Retinal pigment epithelial cell (primary cell): Measurements from ENCODE around the gene ETS1.

Source experiments
- DNase-seq: peaks from one replicate; pipeline ENCODE4 v3.0.0-alpha.2; 2010; ENCODE audit warnings: low read depth
- H3K4me3 ChIP-seq: 2 replicates; pipeline ENCODE4 v1.5.1; 2011; ENCODE audit warnings: mild to moderate bottlenecking, low read length, control low read depth, moderate library complexity
- TF ChIP-seq, protein P1 (sequence below): conservative IDR thresholded peaks from 2 replicates; pipeline ENCODE4 v1.5.1; 2011; ENCODE audit warnings: low read depth, low read length, control low read depth, inconsistent platforms

Gene ETS1

DNA sequence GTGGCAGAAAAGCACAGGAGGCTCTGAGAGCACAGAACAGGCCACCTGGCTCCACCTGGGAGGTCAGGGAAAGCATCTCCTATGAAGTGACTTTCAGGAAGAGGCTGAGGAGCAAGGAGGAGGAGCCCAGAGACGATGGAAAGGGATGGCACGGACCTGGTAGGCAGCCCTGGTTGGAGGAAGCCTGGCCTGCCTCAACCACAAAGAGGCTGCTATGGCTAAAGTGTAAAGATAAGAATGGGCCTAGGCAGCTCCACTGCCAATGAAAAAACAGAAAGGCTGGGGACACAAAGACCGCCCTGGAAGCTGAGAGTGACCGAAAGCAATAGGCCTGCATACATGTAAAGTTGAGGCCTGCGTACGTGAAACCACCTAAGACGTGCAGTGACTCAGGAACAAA is 31.2 kb upstream of the ETS1 start:
- no peak overlapping the region for H3K4me3 ChIP-seq
- DNase-seq = no peak
- TF ChIP-seq, protein P1, sequence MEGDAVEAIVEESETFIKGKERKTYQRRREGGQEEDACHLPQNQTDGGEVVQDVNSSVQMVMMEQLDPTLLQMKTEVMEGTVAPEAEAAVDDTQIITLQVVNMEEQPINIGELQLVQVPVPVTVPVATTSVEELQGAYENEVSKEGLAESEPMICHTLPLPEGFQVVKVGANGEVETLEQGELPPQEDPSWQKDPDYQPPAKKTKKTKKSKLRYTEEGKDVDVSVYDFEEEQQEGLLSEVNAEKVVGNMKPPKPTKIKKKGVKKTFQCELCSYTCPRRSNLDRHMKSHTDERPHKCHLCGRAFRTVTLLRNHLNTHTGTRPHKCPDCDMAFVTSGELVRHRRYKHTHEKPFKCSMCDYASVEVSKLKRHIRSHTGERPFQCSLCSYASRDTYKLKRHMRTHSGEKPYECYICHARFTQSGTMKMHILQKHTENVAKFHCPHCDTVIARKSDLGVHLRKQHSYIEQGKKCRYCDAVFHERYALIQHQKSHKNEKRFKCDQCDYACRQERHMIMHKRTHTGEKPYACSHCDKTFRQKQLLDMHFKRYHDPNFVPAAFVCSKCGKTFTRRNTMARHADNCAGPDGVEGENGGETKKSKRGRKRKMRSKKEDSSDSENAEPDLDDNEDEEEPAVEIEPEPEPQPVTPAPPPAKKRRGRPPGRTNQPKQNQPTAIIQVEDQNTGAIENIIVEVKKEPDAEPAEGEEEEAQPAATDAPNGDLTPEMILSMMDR = no peak

DNA sequence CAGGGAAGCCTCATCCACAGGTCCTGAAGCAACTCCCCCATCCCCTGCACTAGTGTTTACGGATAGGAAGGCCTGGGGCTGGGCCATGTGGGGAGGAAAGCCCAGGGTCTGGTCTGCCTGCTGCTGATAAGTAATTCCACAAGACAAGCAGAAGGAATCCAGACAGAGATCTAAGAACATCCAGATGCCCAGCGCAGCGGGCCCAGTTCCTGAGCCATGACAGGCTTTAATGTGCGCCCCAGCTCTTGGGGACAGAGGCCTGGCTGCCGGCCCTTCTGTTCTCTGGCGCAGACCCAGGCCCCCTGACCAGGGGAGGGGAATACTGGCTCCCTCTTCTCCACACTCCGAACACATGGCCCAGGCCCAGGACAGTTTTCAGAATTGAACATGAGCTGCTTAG is 28.8 kb upstream of the ETS1 start:
- TF ChIP-seq, protein P1 = no peak
- no peak overlapping the region for H3K4me3 ChIP-seq
- no peak for DNase-seq

DNA sequence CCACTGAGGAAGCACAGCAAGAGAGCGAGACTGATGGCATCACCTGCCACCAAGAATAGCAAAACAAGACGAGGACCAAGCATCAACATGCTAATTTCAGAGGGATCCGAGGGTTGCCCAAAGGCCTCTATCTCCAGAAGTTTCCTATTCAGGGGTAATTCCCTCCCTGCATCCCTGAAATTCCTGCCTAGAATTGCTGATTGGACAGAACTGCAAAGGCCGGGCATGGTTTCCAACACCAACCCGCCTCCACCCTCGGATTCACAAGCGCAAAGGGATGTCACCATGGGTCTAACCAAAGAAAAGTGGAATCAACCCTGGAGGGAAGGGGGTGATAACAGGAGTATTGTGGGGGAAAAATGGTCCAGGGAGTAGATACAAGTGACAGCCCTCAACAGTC is 28.3 kb upstream of the ETS1 start:
- no peak overlapping the region for H3K4me3 ChIP-seq
- TF ChIP-seq, protein P1 = no peak
- DNase-seq = no peak

DNA sequence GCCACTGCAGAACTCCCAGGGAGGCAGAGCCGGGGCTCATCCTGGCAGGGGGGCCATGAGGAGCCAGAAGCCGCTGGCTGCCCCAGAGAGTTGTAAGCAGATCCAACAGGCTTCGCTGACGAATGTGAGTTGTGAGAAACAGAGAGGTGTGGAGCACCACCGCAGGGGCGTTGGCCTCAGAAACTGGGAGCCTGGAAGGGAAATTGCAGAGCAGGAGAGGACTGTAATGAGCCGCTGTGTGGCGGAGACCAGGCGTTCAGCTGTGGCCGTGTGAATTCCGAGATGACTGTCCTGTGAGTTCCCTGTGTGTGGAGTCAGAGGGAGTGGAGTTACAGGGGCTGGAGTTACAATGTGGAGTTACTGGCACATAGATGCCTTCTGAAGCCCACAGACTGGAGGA is 27.7 kb upstream of the ETS1 start:
- no peak for DNase-seq

DNA sequence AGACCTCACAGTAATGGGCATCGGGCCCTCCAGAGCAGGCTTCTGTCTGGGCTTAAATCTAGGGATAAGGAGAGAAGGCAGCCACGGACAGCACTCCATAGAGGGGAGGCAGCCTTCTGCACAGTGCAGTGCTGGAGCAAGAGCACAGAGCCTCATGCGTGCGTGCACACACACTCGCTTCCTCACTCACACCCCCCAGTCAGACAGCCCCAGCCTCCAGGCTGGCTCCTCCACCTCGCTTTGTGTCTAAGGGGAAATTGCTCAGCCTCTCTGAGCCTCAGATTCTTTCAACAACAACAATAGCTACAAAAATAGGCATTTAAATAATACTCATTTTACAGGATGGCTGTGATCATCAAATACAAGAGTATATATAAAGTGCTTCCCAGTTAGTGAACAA is 26.7 kb upstream of the ETS1 start:
- no peak overlapping the region for H3K4me3 ChIP-seq
- DNase-seq = no peak
- TF ChIP-seq, protein P1 = no peak

More for the DNA sequence above, 27.7 kb upstream of the ETS1 start:
- no peak overlapping the region for H3K4me3 ChIP-seq
- TF ChIP-seq, protein P1 = no peak

DNA sequence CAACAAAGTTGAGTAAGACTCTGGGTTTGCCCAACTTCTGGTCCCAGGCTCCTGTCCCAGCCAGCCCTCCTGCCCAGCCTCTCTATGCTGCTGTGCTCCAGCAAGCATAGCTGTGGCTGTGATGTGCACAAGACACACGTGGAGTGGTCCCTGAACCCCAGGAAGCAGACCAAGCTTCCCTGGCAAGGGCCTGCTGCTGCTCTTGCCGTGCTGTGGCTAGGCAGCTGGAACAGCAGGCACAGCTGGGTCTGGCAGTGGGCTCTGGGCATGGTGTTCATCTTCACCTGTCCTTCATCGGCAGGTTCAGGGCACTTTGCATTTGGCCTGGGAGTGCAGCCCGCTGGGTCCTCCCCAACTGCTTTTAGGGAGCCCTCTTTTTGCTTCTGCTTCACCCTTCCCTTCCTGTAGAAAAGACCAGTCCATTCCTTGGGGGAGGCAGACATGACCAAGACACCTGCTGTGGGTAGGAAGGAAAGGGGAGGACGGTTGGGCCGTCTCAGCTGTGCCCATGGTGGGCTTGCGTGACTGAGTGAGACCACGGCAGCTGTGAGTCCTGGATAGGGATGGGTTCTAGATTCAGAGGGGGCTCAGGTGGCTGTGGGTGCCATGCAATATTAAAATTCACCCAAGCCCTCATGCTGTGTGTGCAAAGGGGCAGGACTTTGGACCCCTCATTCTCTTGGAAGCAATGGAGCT is 26.1 kb upstream of the ETS1 start:
- H3K4me3 ChIP-seq = no peak overlapping the region
- DNase-seq = no peak
- TF ChIP-seq, protein P1 = no peak
